K562 (cell line): ENCODE data around the gene SRGN. TPM values are rescaled to one million over a fixed set of nuclear protein-coding genes. Genes with fewer than 3 reads are reported as not detected.

Experiments used
- FOXP1 ChIP-seq: sonication (generic); formaldehyde crosslinking; IDR thresholded peaks from 2 replicates; pipeline ENCODE4 v1.8.0; 2022; ENCODE audit warnings: mild to moderate bottlenecking, missing genetic modification reagents
- HEY1 ChIP-seq: fragments of 250-450 bp; sonication (Bioruptor Pico); IDR thresholded peaks from 2 replicates; pipeline ENCODE4 v1.5.0; 2020; ENCODE audit warnings: mild to moderate bottlenecking, moderate library complexity, borderline replicate concordance
- HMGN3 ChIP-seq: IDR thresholded peaks from 2 replicates; pipeline ENCODE4 v1.6.1; 2011; ENCODE audit warnings: borderline replicate concordance, low read depth, mild to moderate bottlenecking, mixed read lengths, low read length; ENCODE audit not compliant: insufficient read length; ENCODE audit errors: extremely low read depth
- RBBP5 ChIP-seq: fragments of 200-600 bp; sonication (generic); IDR thresholded peaks from 2 replicates; pipeline ENCODE4 v1.6.1; 2012; ENCODE audit warnings: borderline replicate concordance, mild to moderate bottlenecking, low read length, control low read depth, inconsistent platforms; ENCODE audit not compliant: insufficient read depth, poor library complexity, severe bottlenecking
- SMAD4 ChIP-seq: fragments of 250-450 bp; sonication (Bioruptor Pico); conservative IDR thresholded peaks from 2 replicates; pipeline ENCODE4 v1.8.0; 2021; ENCODE audit warnings: inconsistent platforms, mild to moderate bottlenecking, moderate library complexity
- SMARCC2 ChIP-seq: fragments of 450-650 bp; IDR thresholded peaks from 2 replicates; pipeline ENCODE4 v1.6.1; 2017; ENCODE audit warnings: antibody characterized with exemption, moderate library complexity, mild to moderate bottlenecking, low read depth
- TBL1XR1 ChIP-seq, 2 experiments: IDR thresholded peaks; 2 replicates each; pipeline ENCODE4 v1.6.1; 2012; ENCODE audit warnings: improper control_type of control experiment in 2 of 2, low read length in 2 of 2, mild to moderate bottlenecking in 1 of 2
- TEAD1 ChIP-seq, 2 experiments: fragments of 450-650 bp in 1 of 2; sonication (generic) in 1 of 2; formaldehyde crosslinking; IDR thresholded peaks; 2 replicates each; pipeline versions ENCODE4 v1.4.0 to v1.8.0; 2020 to 2022; ENCODE audit warnings: mild to moderate bottlenecking in 2 of 2, missing genetic modification reagents in 1 of 2
- TOE1 ChIP-seq, 2 experiments: fragments of 450-650 bp in 1 of 2; sonication (generic) in 1 of 2; formaldehyde crosslinking in 1 of 2; IDR thresholded peaks; 2 replicates each; pipeline versions ENCODE4 v1.7.1 to v1.8.0; 2016 to 2022; ENCODE audit warnings: borderline replicate concordance in 2 of 2, mild to moderate bottlenecking in 2 of 2, antibody characterized with exemption in 1 of 2, inconsistent platforms in 1 of 2, low read depth in 1 of 2, missing genetic modification reagents in 1 of 2, moderate library complexity in 1 of 2
- U2AF1 ChIP-seq: fragments of 200-400 bp; formaldehyde crosslinking; optimal IDR thresholded peaks from 2 replicates; pipeline ENCODE3; 2017; ENCODE audit warnings: mild to moderate bottlenecking, low read depth, low read length, moderate library complexity
- polyA plus RNA-seq, 8 experiments: library from polyadenylated mRNA; depleted of rRNA in 4 of 8; stranded (reverse) in 5 of 8; unstranded in 3 of 8; fragments of >200 nt; fragmentation: Nextera tagmentation in 2 of 8; fragmentation: Illumina TruSeq in 1 of 8; extraction: Ambion mirVana in 2 of 8; extraction: Trizol in 1 of 8; gene quantifications; 2 replicates each; pipeline versions ENCODE4 v1.2.1 to v1.2.3, GENCODE V29; 2011 to 2014; ENCODE audit warnings: inconsistent platforms in 1 of 8, missing spikeins in 1 of 8
- total RNA-seq, 7 experiments: library from RNA; depleted of rRNA in 6 of 7; stranded (reverse); fragments of >200 nt in 6 of 7; fragmentation: Illumina TruSeq in 2 of 7; extraction: Trizol in 2 of 7; gene quantifications; 2 replicates each; pipeline versions ENCODE4 v1.2.1 to v1.2.3, GENCODE V29; 2011 to 2021; ENCODE audit warnings: low replicate concordance in 1 of 7
- TF ChIP-seq, protein P1 (sequence below): sonication (generic); formaldehyde crosslinking; IDR thresholded peaks from 2 replicates; pipeline ENCODE4 v1.4.0; 2020; ENCODE audit warnings: mild to moderate bottlenecking, missing genetic modification reagents
- TF ChIP-seq, protein P2 (sequence below): sonication (generic); formaldehyde crosslinking; IDR thresholded peaks from 2 replicates; pipeline ENCODE4 v1.8.0; 2022; ENCODE audit warnings: mild to moderate bottlenecking, missing genetic modification reagents

SRGN gene
- total and polyA plus RNA-seq, 9 of the 15 experiments (the other 6 are each of a cell fraction or from before 2014, with no cell fraction given), result 136 to 304 (median 180) TPM

DNA sequence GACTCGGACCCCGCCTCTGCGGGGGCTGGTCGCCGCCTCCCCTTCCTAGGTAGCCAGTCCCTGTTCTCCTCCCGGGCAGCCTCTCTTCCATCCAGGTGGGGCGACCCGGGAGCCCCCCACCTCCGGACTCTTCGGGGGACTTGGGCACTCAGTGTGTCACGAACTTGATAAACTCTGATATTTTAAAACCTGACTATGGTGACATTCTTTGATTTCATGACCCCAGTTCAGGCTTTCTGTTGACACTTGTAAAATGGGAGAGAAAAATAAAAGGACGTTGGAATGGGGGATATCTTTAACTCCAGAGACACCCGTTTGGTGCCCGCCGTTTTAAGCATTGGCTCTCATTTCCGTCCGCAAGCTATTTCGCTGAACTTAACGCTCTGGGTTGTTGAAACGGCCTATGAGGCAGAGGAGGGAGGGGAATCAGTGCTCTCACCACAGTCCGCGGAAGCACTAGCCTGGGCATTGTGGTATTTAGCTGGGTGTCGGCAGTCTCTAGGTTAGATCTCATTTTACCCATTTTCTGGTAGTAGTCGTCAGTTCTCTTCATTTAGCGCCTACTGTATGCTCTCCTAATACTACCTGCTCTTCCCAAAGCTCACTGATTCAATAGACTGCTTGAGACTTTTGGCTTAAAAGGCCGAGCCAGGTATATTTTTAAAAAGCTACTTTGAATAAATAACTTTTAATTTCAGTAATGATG lies 36.8 kb downstream of the SRGN start (continued):
- TF ChIP-seq HEY1 (CRISPR knock-in tag) (0 out of 2 replicates have a peak, but pooled peaks have one; percentile 42), TOE1 (IDR thresholded peaks at IDR 0.05; ENCODE audit: borderline replicate concordance) (no peak), TOE1 (CRISPR knock-in tag; IDR thresholded peaks at IDR 0.05; ENCODE audit: borderline replicate concordance, low read depth) (no peak), SMARCC2 (no peak), TEAD1 (CRISPR knock-in tag; IDR thresholded peaks at IDR 0.05) (peak in 1 of 2 experiments; percentile 72; a peak in 2 of 4 replicates), FOXP1 (CRISPR knock-in tag) (peak; percentile 75; the same call in 1 of the 2 replicates), U2AF1 (no peak), SMAD4 (CRISPR knock-in tag) (no peak), TBL1XR1 (IDR thresholded peaks at IDR 0.05; ENCODE audit: low read length in 2 of 2) (no peak), RBBP5 (no peak), HMGN3 (no peak)
- TF ChIP-seq, protein P1, sequence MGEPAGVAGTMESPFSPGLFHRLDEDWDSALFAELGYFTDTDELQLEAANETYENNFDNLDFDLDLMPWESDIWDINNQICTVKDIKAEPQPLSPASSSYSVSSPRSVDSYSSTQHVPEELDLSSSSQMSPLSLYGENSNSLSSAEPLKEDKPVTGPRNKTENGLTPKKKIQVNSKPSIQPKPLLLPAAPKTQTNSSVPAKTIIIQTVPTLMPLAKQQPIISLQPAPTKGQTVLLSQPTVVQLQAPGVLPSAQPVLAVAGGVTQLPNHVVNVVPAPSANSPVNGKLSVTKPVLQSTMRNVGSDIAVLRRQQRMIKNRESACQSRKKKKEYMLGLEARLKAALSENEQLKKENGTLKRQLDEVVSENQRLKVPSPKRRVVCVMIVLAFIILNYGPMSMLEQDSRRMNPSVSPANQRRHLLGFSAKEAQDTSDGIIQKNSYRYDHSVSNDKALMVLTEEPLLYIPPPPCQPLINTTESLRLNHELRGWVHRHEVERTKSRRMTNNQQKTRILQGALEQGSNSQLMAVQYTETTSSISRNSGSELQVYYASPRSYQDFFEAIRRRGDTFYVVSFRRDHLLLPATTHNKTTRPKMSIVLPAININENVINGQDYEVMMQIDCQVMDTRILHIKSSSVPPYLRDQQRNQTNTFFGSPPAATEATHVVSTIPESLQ (CRISPR knock-in tag), result no peak
- TF ChIP-seq, protein P2, sequence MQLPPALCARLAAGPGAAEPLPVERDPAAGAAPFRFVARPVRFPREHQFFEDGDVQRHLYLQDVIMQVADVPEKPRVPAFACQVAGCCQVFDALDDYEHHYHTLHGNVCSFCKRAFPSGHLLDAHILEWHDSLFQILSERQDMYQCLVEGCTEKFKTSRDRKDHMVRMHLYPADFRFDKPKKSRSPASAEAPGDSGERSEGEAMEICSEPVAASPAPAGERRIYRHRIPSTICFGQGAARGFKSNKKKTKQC, result 0 out of 2 replicates have a peak, but pooled peaks have one; percentile 19
